Ascending aorta (tissue), 2 donors: ENCODE measurements around the gene RRAGD. TPM values are rescaled to one million over a fixed set of nuclear protein-coding genes. Genes with fewer than 3 reads are reported as not detected.

Experiments used
- DNase-seq, 2 donors: peaks; one replicate each; pipeline ENCODE4 v3.0.0-alpha.2; 2019; ENCODE audit warnings: low spot score in 2 of 2
- H3K27ac ChIP-seq, 2 donors: fragments of 200-600 bp; sonication (generic); one replicate each; pipeline ENCODE4 v1.5.1; 2016 to 2017; ENCODE audit warnings: mild to moderate bottlenecking in 1 of 2
- H3K27me3 ChIP-seq: fragments of 200-600 bp; sonication (generic); one replicate; pipeline ENCODE4 v1.5.1; 2017
- H3K36me3 ChIP-seq, 2 donors: fragments of 200-600 bp; sonication (generic); one replicate each; pipeline ENCODE4 v1.5.1; 2016
- H3K4me1 ChIP-seq, 2 donors: fragments of 200-600 bp; sonication (generic); one replicate each; pipeline ENCODE4 v1.5.1; 2016 to 2017; ENCODE audit warnings: mild to moderate bottlenecking in 1 of 2
- H3K4me3 ChIP-seq, 2 donors: fragments of 200-600 bp; sonication (generic); one replicate each; pipeline ENCODE4 v1.5.1; 2016 to 2017; ENCODE audit warnings: mild to moderate bottlenecking in 1 of 2
- H3K9me3 ChIP-seq, 2 donors: fragments of 200-600 bp; sonication (generic); one replicate each; pipeline ENCODE4 v1.5.1; 2016
- intact Hi-C: fragments of 100-400 bp; cut with DNase I; formaldehyde crosslinking; loops from one replicate; pipeline ENCODE4 v1.15.1; 2023
- total RNA-seq: library from RNA; depleted of rRNA; stranded (reverse); fragments of >200 nt; gene quantifications from one replicate; pipeline ENCODE4 v1.1.0, GENCODE V29; 2016
- TF ChIP-seq, protein P1 (sequence below), 3 experiments: fragments of 200-600 bp in 2 of 3; fragments of 450-650 bp in 1 of 3; sonication (generic) in 2 of 3; IDR thresholded peaks; one replicate each; pipeline ENCODE4 v1.5.1; 2016 to 2019; ENCODE audit warnings: antibody characterized with exemption in 3 of 3, mild to moderate bottlenecking in 1 of 3, moderate library complexity in 1 of 3

RRAGD gene
- total RNA-seq, 1 donor from 2014 or later = 9.2 TPM

GRCh38 chr6:89430201-89430962 lies 18.3 kb upstream of the RRAGD start:
- H3K4me1 ChIP-seq = peaks cover 0 to 6% of the 10 kb centered on the region in 2 donors
- peak overlapping the region in 1 of 2 donors; percentile 16 for H3K4me3 ChIP-seq
- no peaks in the 10 kb centered on the region for H3K27me3 ChIP-seq
- no peaks in the 10 kb centered on the region for H3K36me3 ChIP-seq
- intact Hi-C loops = no loop called here
- TF ChIP-seq, protein P1, sequence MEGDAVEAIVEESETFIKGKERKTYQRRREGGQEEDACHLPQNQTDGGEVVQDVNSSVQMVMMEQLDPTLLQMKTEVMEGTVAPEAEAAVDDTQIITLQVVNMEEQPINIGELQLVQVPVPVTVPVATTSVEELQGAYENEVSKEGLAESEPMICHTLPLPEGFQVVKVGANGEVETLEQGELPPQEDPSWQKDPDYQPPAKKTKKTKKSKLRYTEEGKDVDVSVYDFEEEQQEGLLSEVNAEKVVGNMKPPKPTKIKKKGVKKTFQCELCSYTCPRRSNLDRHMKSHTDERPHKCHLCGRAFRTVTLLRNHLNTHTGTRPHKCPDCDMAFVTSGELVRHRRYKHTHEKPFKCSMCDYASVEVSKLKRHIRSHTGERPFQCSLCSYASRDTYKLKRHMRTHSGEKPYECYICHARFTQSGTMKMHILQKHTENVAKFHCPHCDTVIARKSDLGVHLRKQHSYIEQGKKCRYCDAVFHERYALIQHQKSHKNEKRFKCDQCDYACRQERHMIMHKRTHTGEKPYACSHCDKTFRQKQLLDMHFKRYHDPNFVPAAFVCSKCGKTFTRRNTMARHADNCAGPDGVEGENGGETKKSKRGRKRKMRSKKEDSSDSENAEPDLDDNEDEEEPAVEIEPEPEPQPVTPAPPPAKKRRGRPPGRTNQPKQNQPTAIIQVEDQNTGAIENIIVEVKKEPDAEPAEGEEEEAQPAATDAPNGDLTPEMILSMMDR (IDR thresholded peaks at IDR 0.05) = no peak
- H3K9me3 ChIP-seq = no peaks in the 10 kb centered on the region
- no peak for DNase-seq
- H3K27ac ChIP-seq = no peak overlapping the region

GRCh38 chr6:89416796-89417195 lies 4.7 kb upstream of the RRAGD start:
- H3K4me3 ChIP-seq = no peak overlapping the region
- H3K27me3 ChIP-seq = no peaks in the 10 kb centered on the region
- H3K36me3 ChIP-seq = no peaks in the 10 kb centered on the region
- H3K9me3 ChIP-seq = no peaks in the 10 kb centered on the region
- no peak overlapping the region for H3K27ac ChIP-seq
- no peak for DNase-seq
- intact Hi-C loops = no loop called here
- TF ChIP-seq, protein P1 (IDR thresholded peaks at IDR 0.05) = no peak
- no peaks in the 10 kb centered on the region for H3K4me1 ChIP-seq

GRCh38 chr6:89415185-89415584 lies 3.1 kb upstream of the RRAGD start:
- H3K9me3 ChIP-seq = no peaks in the 10 kb centered on the region
- H3K4me1 ChIP-seq = no peaks in the 10 kb centered on the region
- H3K27me3 ChIP-seq = no peaks in the 10 kb centered on the region
- intact Hi-C loops = no loop called here
- H3K27ac ChIP-seq = no peak overlapping the region
- DNase-seq = no peak
- no peak overlapping the region for H3K4me3 ChIP-seq
- TF ChIP-seq, protein P1 (IDR thresholded peaks at IDR 0.05) = no peak
- no peaks in the 10 kb centered on the region for H3K36me3 ChIP-seq

DNA sequence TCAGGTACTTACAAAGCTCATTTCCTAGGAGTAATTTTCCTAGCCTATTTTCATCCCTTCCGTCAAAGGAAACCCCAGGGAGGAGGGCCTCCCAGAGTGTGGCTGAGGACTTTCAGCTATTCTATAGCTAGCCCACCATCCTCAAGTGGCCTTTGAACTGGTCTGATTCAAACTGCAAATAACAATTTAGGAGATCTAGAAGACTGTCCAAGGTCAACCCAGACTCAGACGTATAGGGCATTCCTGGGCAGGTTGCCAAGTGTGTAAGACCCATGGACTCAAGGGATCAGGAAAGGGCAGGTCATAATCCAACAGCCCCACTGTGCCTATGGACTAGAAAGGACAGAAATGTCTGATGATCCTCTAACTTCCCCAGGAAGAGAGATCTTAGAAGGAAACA lies 2.1 kb upstream of the RRAGD start:
- no peaks in the 10 kb centered on the region for H3K4me1 ChIP-seq
- no peaks in the 10 kb centered on the region for H3K9me3 ChIP-seq
- no peak overlapping the region for H3K4me3 ChIP-seq
- H3K27me3 ChIP-seq = no peaks in the 10 kb centered on the region
- intact Hi-C loops = no loop called here
- H3K36me3 ChIP-seq = no peaks in the 10 kb centered on the region
- DNase-seq = no peak
- H3K27ac ChIP-seq = no peak overlapping the region
- TF ChIP-seq, protein P1 (IDR thresholded peaks at IDR 0.05) = no peak

DNA sequence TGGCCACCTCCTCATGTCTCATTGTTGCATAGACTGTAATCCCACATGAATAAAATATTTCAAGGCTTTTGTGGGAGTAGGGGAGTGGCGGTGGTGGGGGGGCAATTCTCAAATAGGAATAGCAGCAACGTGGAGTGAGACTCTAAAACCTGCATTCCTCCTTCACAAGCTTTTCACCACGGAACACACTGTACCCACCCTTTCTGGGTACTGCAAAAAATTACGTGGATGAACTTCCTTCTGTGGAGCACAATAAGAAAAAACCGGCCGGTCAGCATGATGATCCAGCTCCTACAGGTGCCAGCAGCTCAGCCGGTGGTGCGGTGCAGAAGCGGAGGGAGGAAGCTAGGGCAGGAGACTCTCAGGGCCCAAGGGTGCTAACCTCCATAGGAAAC lies 930 bp upstream of the RRAGD start:
- H3K4me3 ChIP-seq = peak overlapping the region; percentile 74 to 94
- H3K4me1 ChIP-seq = no peaks in the 10 kb centered on the region
- TF ChIP-seq, protein P1 (IDR thresholded peaks at IDR 0.05) = no peak
- intact Hi-C loops = no loop called here
- no peaks in the 10 kb centered on the region for H3K36me3 ChIP-seq
- no peak overlapping the region for H3K27ac ChIP-seq
- H3K9me3 ChIP-seq = no peaks in the 10 kb centered on the region
- no peak for DNase-seq
- H3K27me3 ChIP-seq = no peaks in the 10 kb centered on the region
